ENCODE data around the gene RNU5D-1.

DNA sequence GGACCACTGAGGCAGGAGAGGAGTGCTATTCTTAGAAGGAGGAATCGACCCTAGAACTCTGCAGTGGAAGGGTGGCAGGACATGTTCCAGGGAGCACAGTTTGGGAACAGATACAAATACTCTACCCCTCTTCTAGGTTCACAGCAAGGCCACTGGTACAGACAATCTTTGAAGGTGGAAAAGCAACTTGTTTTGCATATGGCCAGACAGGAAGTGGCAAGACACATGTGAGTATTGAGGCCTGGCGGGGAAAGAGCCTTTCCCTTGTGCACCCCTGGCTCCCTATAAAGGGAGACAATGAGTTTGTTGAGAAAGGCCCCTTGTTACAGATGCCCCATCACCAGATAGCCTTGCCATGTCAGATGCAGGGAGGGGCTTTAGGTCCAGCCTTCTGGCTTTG lies 26.4 kb upstream of the RNU5D-1 start:
- TF ChIP-seq, protein P1, sequence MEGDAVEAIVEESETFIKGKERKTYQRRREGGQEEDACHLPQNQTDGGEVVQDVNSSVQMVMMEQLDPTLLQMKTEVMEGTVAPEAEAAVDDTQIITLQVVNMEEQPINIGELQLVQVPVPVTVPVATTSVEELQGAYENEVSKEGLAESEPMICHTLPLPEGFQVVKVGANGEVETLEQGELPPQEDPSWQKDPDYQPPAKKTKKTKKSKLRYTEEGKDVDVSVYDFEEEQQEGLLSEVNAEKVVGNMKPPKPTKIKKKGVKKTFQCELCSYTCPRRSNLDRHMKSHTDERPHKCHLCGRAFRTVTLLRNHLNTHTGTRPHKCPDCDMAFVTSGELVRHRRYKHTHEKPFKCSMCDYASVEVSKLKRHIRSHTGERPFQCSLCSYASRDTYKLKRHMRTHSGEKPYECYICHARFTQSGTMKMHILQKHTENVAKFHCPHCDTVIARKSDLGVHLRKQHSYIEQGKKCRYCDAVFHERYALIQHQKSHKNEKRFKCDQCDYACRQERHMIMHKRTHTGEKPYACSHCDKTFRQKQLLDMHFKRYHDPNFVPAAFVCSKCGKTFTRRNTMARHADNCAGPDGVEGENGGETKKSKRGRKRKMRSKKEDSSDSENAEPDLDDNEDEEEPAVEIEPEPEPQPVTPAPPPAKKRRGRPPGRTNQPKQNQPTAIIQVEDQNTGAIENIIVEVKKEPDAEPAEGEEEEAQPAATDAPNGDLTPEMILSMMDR (IDR thresholded peaks at IDR 0.05 in 8 of 11, conservative IDR thresholded peaks at IDR 0.05 in 3 of 11) = no peak
- TF ChIP-seq POLR2A (IDR thresholded peaks at IDR 0.05) = no peak
- TF ChIP-seq POLR2AphosphoS5 (IDR thresholded peaks at IDR 0.05) = no peak

All from spleen (tissue), 7 donors.